NCI-H446 (cell line): ENCODE measurements around the gene RIPK4.

Experiments used
- DNase-seq, 2 experiments: peaks; one replicate each; lab custom pipeline; 2025; lab: John Stamatoyannopoulos, UW

Gene RIPK4

GRCh38 chr21:41766883-41767605, at the start of gene RIPK4:
RIPK4 (minus strand) TSS chr21:41767052; CDS start chr21:41767041, 11 bp downstream.
- no peak for DNase-seq

GRCh38 chr21:41815652-41816582, 49.1 kb upstream of the RIPK4 start:
- no peak for DNase-seq

- DNase-seq, result no peak
These were observed 46.4 kb upstream of the RIPK4 start for GRCh38 chr21:41813226-41813625.

- DNase-seq, result no peak
These were observed 45.8 kb upstream of the RIPK4 start for GRCh38 chr21:41812679-41813078.

DNA sequence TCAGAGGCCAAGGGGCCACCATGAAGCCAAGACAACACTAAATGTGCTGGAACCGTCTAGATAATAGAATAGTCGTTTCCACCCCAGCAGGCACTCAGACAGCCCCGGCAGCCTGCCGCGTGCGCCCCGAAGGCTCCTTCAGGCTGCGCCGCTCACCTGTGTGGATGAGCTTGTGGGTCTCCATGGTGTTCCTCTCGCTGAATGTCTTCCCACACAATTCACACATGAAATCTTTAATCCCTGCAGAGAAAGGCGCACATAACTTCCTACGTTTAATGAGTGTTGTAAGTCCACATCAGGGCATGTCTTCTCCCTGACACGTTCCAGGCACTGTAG, 43.7 kb upstream of the RIPK4 start:
- DNase-seq, result no peak

DNA sequence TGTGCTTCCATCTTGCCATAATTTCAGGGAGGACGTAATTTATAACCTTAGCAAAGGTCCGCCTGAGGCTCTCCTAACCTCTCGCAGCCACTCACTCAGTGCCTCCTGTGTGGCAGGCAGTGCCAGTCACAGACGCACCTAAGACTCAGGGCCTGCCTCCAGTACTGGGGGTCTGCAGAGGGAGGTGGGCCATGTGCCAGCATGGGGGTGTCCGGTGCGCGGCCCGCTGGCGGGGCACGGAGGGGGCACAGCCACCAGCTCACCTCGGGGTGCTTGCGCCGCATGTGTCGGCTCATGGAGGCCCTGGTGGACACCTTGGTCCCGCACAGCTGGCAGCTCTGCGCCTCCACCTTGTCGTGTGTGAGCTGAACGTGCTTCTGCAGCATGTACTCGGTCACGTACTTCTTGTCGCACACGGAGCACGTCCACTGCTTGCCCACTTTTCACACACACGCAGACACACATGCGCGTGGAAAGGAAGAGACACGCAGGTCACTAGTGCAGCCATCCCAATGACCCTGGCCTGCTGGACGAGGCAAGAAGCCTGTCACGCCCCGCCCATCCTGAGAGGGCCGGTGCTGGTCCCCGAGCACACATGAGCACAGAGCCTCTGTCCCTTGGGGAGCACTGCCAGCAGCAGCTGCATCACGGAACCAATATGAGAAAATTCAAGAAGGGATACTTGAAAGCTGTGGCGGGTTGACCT, 43.2 kb upstream of the RIPK4 start:
- DNase-seq, result no peak

DNA sequence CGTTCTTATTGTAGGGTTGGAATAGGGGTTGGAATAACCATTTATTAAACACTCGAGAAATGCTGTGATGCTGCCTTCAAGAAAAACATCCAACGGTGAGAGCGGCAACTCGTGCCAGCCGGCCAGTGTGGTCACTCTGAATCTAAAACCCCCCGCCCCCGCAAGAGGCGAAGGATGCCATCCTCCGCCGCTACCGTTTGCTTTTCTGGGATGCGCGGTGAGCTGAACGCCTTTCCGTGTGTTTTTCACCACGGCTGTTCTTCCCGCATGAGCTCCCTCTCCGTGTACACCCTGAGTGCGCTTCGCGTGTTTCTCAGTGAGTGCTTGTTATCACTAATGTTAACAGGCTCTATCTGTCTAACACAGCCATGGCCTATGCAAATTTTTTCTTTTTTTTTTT, 42.0 kb upstream of the RIPK4 start:
- no peak for DNase-seq

DNA sequence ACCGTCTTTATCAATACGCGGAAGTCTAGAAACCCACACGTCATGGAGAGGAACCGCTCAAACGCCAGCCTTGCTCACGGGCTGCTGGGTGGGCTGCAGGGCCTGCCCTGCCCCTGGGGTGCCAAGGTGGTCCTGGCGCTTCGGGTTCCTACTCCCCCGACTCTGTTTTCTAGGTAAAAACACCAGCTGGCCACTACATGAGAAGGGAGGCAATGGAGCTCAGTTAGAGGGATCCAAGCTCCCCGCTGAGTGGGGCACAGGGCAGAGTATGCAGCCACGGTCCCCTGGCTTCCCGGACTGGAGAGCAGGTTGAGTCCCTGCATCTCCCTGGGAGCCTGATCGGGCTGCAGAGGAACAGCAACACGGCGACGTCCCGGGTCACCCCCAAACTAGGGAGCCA, 41.2 kb upstream of the RIPK4 start:
- no peak for DNase-seq

- DNase-seq, result no peak
These were observed 39.9 kb upstream of the RIPK4 start for GRCh38 chr21:41806773-41807172.

DNA sequence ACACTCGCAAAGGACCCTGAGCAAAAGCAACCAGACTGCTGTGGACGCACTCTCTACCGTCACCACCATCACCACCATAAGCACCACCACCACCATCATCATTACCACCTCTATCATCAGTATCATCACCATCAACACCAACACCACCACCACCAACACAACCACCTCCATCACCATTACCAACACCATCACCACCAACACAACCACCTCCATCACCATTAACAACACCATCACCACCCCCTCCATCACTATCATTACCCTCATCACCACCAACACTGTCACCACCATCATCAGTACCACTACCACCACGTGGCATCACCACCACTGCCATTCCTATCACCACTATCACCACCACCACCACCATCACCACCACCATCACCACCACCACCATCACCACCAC, 38.8 kb upstream of the RIPK4 start:
- DNase-seq, result no peak

- no peak for DNase-seq
These were observed 38.2 kb upstream of the RIPK4 start for GRCh38 chr21:41805038-41805437.

DNA sequence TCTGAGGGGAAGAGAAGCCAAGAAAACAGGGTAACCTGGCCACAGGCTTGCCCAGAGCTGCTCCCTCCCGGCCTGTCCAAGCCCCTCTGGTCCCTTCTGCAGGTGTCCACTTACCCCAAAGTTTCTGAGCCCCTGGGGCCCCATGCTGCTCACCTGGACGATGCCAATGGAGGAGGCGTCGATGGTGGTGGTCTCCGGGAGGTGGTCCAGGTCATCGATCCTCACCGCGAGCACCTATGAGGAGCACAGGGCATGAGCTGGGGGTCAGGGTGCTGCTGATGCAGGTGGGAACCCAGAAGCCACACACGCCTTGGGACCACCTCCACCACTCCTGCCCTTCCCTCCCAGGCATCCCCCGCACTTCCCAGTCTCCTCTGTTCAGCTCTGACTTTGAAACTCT, 37.5 kb upstream of the RIPK4 start:
- DNase-seq, result no peak

DNA sequence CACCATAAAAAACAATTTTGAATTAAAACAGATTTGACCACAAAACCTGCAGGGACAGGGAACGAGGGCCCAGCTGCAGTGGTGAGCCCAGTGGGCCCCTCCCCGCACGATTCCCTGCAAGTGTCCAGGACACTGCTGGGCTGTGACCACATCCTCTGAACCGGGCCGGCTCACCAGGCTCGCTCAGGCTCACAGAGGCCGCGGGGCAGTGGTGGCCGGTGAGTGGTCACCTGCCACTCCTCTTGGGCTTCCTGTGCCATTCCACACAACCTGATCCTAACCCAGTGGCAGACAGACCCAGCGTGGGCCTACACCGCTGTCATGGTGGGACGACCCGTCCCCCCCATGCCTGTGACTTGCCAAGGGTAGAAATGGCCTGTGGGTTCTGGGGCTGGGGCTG, 36.5 kb upstream of the RIPK4 start:
- DNase-seq, result no peak

GRCh38 chr21:41802684-41803083, 35.8 kb upstream of the RIPK4 start:
- DNase-seq, result no peak

DNA sequence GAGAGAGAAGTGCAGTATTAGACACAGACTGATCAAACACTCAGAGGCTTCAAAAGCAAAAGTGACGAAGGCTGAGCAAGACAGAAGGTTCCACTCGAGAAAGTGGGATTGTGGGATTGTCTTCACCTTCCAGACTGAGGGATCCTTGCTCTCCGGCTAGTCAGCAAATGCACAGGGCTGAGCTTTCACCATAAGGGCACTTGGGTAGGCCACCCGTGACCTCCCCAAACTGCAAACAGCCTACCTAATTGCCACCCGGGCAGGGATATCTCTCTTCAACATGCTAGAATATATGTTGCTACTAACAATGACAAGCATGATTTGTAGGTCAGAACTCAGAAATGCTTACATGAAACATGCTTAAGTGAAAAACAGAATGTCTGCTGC, 35.3 kb upstream of the RIPK4 start:
- DNase-seq, result no peak

DNA sequence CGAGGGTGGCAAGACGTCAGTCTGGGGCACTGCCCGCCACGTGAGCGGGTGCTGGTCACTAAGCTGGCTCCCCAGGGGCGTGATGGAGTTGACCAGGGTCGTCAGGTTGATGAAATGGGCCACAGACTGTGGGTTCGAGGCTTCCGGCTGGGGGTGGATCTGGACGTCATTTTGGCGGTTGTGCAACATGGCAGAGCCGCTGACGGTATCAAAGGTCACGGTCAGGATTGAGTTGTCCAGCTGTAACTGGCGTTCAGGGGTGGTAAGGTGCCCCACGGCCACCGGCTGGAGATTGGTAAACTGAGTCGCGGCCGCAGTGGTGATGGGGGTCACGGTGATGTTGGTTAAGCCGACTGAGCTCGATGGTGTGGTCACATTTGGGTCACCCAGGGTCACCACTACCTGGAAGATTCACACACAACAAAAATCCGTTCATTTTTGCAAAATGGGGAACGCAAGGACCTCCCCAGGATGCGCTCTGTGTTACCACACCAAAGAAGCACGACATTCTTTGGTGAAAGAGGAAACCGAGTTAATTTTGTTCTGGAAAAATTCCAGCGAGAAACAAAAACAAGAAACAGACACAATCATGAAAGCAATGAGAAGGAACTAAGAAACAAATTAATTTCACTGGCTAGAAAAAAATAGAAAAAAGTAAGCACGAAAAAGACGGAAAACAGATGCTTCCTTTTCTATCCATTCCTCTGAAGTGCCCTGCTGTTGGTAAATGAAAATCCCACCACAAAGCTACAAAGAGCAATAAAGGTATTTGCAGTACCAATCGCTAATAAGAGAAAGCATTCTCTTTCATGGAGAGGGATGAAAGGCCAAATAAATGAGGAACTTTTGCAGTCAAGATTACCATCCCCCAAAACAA, 34.7 kb upstream of the RIPK4 start:
- DNase-seq, result no peak

GRCh38 chr21:41800425-41801320, 33.8 kb upstream of the RIPK4 start:
- DNase-seq, result no peak

- DNase-seq, result no peak
These were observed 32.9 kb upstream of the RIPK4 start for GRCh38 chr21:41799763-41800162.

- DNase-seq, result no peak
These were observed 31.5 kb upstream of the RIPK4 start for GRCh38 chr21:41798326-41798725.

- DNase-seq, result no peak
These were observed 29.7 kb upstream of the RIPK4 start for GRCh38 chr21:41796476-41797080.
